Activated T-cell treated with anti-CD3 and anti-CD28 coated beads, Interleukin-2, amount 50 U/mL, for 72 hours (primary cell): ENCODE measurements around the gene ZNF232. TPM values are rescaled to one million over a fixed set of nuclear protein-coding genes. Genes with fewer than 3 reads are reported as not detected.
"Not testable (repeated sequence)": the region's sequence is repeated elsewhere in the genome, so short reads cannot be mapped to it uniquely, and the experiment has no call there.

ENCODE experiments used
- ATAC-seq, 2 donors: fragments of 150-1000 bp; cut with Tn5 transposase; replicated peaks in 1 of 2; 2 replicates each; pipeline ENCODE4 v1.10.0; 2021; ENCODE audit warnings: moderate library complexity in 2 of 2, mild to moderate bottlenecking in 1 of 2
- DNase-seq, 2 donors: peaks; one replicate each; pipeline ENCODE4 v3.0.0; 2021 to 2022; ENCODE audit warnings: mixed read lengths in 1 of 2
- H3K27ac Mint-ChIP-seq: one replicate; pipeline ENCODE4 v1.8.0; 2022; ENCODE audit warnings: mild to moderate bottlenecking, moderate library complexity, mixed read lengths
- H3K27me3 Mint-ChIP-seq: one replicate; pipeline ENCODE4 v1.8.0; 2022; ENCODE audit warnings: low read depth, mixed read lengths
- H3K36me3 Mint-ChIP-seq, 2 donors: one replicate each; pipeline ENCODE4 v1.8.0; 2022; ENCODE audit warnings: mixed read lengths in 2 of 2, mild to moderate bottlenecking in 1 of 2; ENCODE audit not compliant: insufficient read depth in 2 of 2
- H3K4me1 Mint-ChIP-seq: one replicate; pipeline ENCODE4 v1.8.0; 2022; ENCODE audit warnings: low read depth, mixed read lengths
- H3K4me3 Mint-ChIP-seq, 2 donors: one replicate each; pipeline ENCODE4 v1.8.0; 2022; ENCODE audit warnings: mild to moderate bottlenecking in 2 of 2, mixed read lengths in 2 of 2, moderate library complexity in 2 of 2
- H3K9me3 Mint-ChIP-seq, 2 donors: one replicate each; pipeline ENCODE4 v1.8.0; 2022; ENCODE audit warnings: mixed read lengths in 2 of 2
- total RNA-seq, 2 donors: library from RNA; stranded (reverse); gene quantifications; one replicate each; pipeline ENCODE4 v1.2.3, GENCODE V29; 2022

The ZNF232 gene
- total RNA-seq, 2 donors from 2014 or later = 10.4 to 15.7 TPM

DNA sequence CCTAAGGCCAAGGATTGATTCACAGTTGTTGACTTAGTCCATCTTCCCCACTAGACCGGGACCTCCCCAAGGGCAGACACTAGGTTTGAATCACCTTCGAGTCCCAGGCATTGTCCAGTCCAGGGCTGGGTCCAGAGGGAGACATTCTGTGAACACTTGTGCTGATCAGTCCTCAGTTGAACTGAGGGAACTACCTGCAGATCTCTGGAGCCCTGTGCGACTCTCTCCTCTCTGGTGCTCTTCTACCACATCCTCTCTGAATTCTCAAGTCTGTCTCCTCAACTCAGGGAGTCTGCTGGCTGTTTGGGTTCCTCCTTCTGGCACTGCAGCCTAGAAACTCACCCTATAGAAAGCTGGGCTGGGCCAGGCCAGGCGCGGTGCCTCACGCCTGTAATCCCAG, 10.8 kb downstream of the ZNF232 start:
- Mint-ChIP-seq H3K27ac (no peak overlapping the region), H3K4me3 (no peak overlapping the region), H3K36me3 (peaks cover 16 to 36% of the 10 kb centered on the region in 2 donors), H3K27me3 (peaks cover 13% of the 10 kb centered on the region), H3K4me1 (peaks cover 11% of the 10 kb centered on the region), H3K9me3 (peaks cover 10 to 12% of the 10 kb centered on the region in 2 donors)
- ATAC-seq = no peak
- no peak for DNase-seq

DNA sequence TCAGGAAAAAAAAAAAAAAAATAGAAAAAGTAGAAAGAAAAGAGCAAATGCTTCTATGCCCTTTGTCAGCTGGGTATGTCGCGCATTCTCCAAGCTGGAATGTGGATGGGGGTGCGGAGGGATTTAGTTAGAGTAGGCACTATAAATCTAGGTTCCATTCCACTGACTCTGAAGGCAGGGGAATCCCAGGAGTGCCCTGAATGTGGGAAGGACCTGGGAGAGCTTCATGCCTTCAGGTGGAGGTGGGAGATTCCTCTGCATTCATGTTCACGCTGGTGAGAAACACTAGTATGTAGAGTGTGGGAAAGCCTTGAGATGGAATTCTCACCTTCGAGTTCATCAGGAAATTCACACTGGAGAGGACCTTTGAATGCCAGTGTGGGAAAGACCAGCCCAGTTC, 12.4 kb downstream of the ZNF232 start:
- no peak for DNase-seq
- no peak for ATAC-seq
- Mint-ChIP-seq H3K27me3 (peaks cover 19% of the 10 kb centered on the region), H3K27ac (no peak overlapping the region), H3K36me3 (peaks cover 24 to 34% of the 10 kb centered on the region in 2 donors), H3K9me3 (peaks cover 17 to 19% of the 10 kb centered on the region in 2 donors), H3K4me3 (no peak overlapping the region), H3K4me1 (peaks cover 11% of the 10 kb centered on the region)

DNA sequence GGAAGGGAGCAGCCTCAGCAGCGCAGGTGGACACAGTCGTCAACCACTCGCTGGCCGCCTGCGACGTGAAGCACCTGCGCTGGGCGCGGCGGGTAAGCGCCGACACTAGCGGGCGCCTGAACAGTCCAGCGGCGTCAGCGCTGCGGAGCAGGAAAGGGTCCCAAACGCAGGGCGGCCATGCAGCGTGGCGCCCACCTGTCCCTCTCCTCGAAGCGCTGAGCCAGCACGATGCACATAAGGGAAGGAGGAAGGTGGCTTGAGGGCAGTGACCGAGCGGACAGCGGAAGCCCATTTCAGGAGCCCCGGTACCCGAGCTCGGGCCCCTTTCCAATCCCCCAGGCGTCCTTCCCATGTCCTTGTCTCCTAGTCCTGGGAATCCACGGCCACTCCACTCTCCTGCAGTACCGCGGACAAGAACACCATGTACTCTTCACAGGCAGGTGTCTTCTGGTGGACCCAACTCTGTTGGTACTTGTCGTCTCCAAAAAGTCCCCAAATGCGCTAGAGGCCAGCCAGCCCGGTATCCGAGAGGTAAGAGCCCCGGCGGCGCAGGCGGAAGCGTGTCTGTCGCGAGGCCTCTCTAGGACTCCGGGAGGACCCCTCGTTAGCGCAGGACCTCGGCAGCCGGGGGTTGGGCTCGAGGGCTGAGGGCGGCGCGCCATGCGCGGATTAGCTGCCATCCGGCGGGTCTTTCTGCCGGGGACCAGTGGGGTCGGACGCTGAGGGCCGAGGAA, 14.4 kb downstream of the ZNF232 start:
- H3K36me3 Mint-ChIP-seq = peaks cover 33 to 43% of the 10 kb centered on the region in 2 donors
- peaks cover 25 to 27% of the 10 kb centered on the region in 2 donors for H3K9me3 Mint-ChIP-seq
- DNase-seq = peak; percentile 53 to 59
- peak; percentile 83 to 90 for ATAC-seq
- H3K4me3 Mint-ChIP-seq = peak overlapping the region; percentile 80 to 84
- H3K4me1 Mint-ChIP-seq = peaks cover 11% of the 10 kb centered on the region
- H3K27me3 Mint-ChIP-seq = peaks cover 19% of the 10 kb centered on the region
- H3K27ac Mint-ChIP-seq = no peak overlapping the region

GRCh38 chr17:5096731-5097100, 15.0 kb downstream of the ZNF232 start:
- H3K9me3 Mint-ChIP-seq = peaks cover 27 to 28% of the 10 kb centered on the region in 2 donors
- peaks cover 19% of the 10 kb centered on the region for H3K27me3 Mint-ChIP-seq

DNA sequence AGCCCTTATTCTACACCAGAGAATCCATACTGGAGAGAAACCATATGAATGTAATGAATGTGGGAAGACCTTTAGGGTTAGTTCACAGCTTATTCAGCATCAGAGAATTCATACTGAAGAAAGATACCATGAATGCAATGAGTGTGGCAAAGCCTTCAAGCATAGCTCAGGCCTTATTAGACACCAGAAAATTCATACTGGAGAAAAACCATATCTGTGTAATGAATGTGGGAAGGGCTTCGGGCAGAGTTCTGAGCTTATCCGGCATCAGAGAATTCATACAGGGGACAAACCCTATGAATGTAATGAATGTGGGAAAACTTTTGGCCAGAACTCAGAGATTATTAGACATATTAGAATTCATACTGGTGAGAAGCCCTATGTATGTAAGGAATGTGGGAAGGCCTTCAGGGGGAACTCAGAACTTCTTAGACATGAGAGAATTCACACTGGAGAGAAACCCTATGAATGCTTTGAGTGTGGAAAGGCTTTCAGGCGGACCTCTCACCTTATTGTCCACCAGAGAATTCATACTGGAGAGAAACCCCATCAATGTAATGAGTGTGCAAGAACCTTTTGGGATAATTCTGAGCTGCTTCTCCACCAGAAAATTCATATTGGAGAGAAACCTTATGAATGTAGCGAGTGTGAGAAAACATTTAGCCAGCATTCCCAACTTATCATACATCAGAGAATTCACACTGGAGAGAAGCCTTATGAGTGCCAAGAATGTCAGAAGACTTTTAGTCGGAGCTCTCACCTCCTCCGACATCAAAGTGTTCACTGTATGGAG, 19.3 kb downstream of the ZNF232 start:
- DNase-seq (no peak), ATAC-seq (no peak)
- Mint-ChIP-seq H3K27me3 (peaks cover 19% of the 10 kb centered on the region), H3K4me1 (peaks cover 11% of the 10 kb centered on the region), H3K36me3 (peaks cover 59 to 82% of the 10 kb centered on the region in 2 donors), H3K27ac (no peak overlapping the region), H3K9me3 (peaks cover 39 to 42% of the 10 kb centered on the region in 2 donors), H3K4me3 (no peak overlapping the region)

More at GRCh38 chr17:5096731-5097100, 15.0 kb downstream of the ZNF232 start:
- H3K4me3 Mint-ChIP-seq = peak overlapping the region; percentile 80 to 84
- peaks cover 36 to 48% of the 10 kb centered on the region in 2 donors for H3K36me3 Mint-ChIP-seq
- H3K4me1 Mint-ChIP-seq = peaks cover 11% of the 10 kb centered on the region
- DNase-seq = no peak
- no peak for ATAC-seq
- H3K27ac Mint-ChIP-seq = no peak overlapping the region

DNA sequence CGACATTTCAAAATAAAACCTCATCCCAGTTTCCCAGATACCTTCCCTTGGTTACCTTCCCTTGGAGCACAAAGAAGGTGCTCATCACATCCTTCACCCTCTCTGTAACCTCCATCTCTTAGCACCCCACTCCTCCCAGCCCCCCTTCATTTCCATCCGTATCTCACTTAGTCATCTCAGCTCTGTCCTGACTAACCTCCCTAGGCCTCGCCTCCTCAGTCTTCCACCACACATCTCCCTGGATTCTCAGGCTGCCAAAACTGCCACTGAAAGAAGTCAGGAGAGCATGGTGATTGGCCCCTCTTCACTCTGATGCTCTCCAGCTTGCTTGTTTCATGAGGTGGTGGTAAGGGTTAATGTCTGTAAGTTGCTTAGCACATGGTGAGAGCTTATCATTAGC, 31.1 kb downstream of the ZNF232 start:
- DNase-seq (no peak), ATAC-seq (no peak)
- Mint-ChIP-seq H3K27me3 (no peaks in the 10 kb centered on the region), H3K9me3 (peaks cover 3 to 6% of the 10 kb centered on the region in 2 donors), H3K36me3 (peaks cover 14 to 33% of the 10 kb centered on the region in 2 donors), H3K4me1 (peaks cover 34% of the 10 kb centered on the region), H3K27ac (no peak overlapping the region), H3K4me3 (no peak overlapping the region)

- H3K4me3 Mint-ChIP-seq = peak within 1 kb of the TSS; percentile 71 to 92
- peak; percentile 94 to 98 for ATAC-seq
- peaks cover 34% of the 10 kb centered on the region for H3K4me1 Mint-ChIP-seq
- peak within 1 kb of the TSS; percentile 38 for H3K27ac Mint-ChIP-seq
- no peaks in the 10 kb centered on the region for H3K9me3 Mint-ChIP-seq
- H3K36me3 Mint-ChIP-seq = peaks cover 8 to 18% of the 10 kb centered on the region in 2 donors
- no peaks in the 10 kb centered on the region for H3K27me3 Mint-ChIP-seq
- peak; percentile 89 to 91 for DNase-seq
Observed at GRCh38 chr17:5078106-5079028, 33.3 kb downstream of the ZNF232 start, which contains the start of gene ZFP3. Gene ZFP3, plus strand, starts transcription at chr17:5078467. Its CDS starts 13,038 bp downstream, at chr17:5091505.

DNA sequence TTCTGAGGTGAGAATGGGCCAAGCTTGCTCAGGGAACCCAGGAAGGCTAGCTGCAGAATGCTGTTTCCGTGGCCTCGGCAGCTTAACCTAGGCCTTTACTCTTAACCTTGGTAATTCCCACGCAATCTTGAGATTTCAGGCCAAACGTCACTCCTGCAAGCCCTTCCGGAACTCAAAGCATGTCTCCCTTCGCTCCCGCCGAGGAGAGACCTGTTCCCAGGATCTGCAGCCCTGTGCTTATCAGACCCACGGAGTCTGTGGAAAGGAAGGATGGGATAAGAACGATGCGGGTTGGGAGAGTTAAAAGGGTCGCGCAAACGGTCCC, 33.9 kb downstream of the ZNF232 start:
- Mint-ChIP-seq H3K4me1 (peaks cover 34% of the 10 kb centered on the region), H3K9me3 (no peaks in the 10 kb centered on the region), H3K27me3 (no peaks in the 10 kb centered on the region), H3K36me3 (peaks cover 5 to 17% of the 10 kb centered on the region in 2 donors), H3K27ac (peak overlapping the region; percentile 38), H3K4me3 (peak overlapping the region; percentile 71 to 92)
- DNase-seq (no peak), ATAC-seq (peak in 1 of 2 donors; percentile 0)

DNA sequence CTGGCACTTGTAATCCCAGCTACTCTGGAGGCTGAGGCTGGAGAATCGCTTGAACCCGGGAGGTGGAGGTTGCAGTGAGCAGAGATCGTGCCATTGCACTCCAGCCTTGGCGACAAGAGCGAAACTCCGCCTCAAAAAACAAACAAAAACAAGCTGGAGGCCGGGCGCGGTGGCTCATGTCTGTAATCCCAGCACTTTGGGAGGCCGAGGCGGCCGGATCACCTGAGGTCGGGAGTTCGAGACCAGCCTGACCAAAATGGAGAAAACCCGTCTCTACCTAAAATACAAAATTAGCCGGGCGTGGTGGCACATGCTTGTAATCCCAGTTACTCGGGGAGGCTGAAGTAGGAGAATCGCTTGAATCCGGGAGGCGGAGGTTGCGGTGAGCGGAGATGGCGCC, 34.4 kb downstream of the ZNF232 start:
- H3K4me3 Mint-ChIP-seq = peak overlapping the region; percentile 71 to 92
- H3K9me3 Mint-ChIP-seq = not testable (repeated sequence)

DNA sequence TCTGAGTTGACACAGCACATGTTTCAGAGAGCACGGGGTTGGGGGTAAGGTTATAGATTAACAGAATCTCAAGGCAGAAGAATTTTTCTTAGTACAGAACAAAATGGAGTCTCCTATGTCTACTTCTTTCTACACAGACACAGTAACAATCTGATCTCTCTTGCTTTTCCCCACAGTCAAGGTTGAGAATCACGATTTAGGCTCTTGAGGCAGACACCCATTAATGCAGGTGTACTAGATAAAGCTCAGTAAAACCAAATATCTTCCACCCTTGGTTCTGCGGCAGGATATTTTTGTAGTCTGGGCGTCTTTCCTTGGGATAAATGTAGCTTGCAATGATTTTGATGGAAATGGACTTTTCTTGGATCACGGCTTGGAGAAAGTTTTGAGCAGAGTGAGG, 36.2 kb downstream of the ZNF232 start:
- H3K36me3 Mint-ChIP-seq, H3K27me3 Mint-ChIP-seq, DNase-seq, H3K4me3 Mint-ChIP-seq, H3K27ac Mint-ChIP-seq, H3K9me3 Mint-ChIP-seq, ATAC-seq: not testable (repeated sequence)
- H3K4me1 Mint-ChIP-seq = peaks cover 27% of the 10 kb centered on the region

More for the DNA sequence above, 34.4 kb downstream of the ZNF232 start:
- not testable (repeated sequence) for ATAC-seq, H3K27me3 Mint-ChIP-seq, H3K27ac Mint-ChIP-seq, DNase-seq
- peaks cover 5 to 16% of the 10 kb centered on the region in 2 donors for H3K36me3 Mint-ChIP-seq
- peaks cover 34% of the 10 kb centered on the region for H3K4me1 Mint-ChIP-seq

GRCh38 chr17:5069724-5070123, 42.0 kb downstream of the ZNF232 start:
- DNase-seq (no peak), ATAC-seq (no peak)
- H3K36me3 Mint-ChIP-seq = no peaks in the 10 kb centered on the region
- H3K4me3 Mint-ChIP-seq = no peak overlapping the region
- no peaks in the 10 kb centered on the region for H3K9me3 Mint-ChIP-seq
- H3K27ac Mint-ChIP-seq = no peak overlapping the region
- no peaks in the 10 kb centered on the region for H3K27me3 Mint-ChIP-seq
- no peaks in the 10 kb centered on the region for H3K4me1 Mint-ChIP-seq

DNA sequence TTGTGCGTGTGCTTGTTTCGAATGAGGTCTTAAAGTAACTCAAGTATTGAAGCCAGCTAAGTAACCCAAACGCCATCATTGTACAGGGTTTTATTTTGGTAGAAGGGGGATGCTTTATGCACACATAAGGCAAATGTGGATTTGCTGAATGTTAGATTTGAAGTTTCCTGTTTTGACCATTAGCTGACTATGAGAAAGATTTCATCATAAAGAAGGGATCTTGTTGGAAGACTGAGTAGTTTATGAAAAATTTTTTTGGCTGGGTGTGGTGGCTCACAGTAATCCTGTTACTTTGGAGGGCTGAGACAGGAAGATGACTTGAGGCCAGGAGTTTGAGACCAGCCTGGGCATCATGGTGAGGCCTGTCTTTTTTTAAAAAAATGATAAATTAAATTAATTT, 43.4 kb downstream of the ZNF232 start:
- no peak overlapping the region for H3K4me3 Mint-ChIP-seq
- ATAC-seq (no peak), DNase-seq (no peak)
- H3K36me3 Mint-ChIP-seq = no peaks in the 10 kb centered on the region
- no peaks in the 10 kb centered on the region for H3K27me3 Mint-ChIP-seq
- H3K27ac Mint-ChIP-seq = no peak overlapping the region
- no peaks in the 10 kb centered on the region for H3K4me1 Mint-ChIP-seq
- H3K9me3 Mint-ChIP-seq = no peaks in the 10 kb centered on the region
